ENCODE results near the gene OR5M8.

DNA sequence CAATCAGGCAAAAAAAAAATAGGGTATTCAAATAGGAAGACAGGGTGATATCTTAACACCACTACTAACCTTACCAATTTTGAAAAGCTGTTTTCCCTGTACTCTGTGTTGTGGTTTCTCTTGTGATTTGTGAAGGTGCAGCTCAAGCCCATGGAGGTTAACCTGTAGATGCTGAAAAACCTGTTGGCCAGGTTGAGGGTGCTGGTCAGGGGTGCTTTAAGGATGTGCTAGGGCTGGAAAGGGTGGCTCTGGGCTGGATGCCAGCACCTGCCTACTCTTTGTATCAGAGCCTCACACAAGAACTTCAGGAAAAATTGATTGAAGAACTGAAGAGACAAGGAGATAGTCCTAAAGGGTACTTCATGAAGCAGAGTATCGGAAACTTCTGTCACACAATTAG is 18.3 kb upstream of the OR5M8 start:
- TF ChIP-seq, protein P1, sequence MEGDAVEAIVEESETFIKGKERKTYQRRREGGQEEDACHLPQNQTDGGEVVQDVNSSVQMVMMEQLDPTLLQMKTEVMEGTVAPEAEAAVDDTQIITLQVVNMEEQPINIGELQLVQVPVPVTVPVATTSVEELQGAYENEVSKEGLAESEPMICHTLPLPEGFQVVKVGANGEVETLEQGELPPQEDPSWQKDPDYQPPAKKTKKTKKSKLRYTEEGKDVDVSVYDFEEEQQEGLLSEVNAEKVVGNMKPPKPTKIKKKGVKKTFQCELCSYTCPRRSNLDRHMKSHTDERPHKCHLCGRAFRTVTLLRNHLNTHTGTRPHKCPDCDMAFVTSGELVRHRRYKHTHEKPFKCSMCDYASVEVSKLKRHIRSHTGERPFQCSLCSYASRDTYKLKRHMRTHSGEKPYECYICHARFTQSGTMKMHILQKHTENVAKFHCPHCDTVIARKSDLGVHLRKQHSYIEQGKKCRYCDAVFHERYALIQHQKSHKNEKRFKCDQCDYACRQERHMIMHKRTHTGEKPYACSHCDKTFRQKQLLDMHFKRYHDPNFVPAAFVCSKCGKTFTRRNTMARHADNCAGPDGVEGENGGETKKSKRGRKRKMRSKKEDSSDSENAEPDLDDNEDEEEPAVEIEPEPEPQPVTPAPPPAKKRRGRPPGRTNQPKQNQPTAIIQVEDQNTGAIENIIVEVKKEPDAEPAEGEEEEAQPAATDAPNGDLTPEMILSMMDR (IDR thresholded peaks at IDR 0.05 in 2 of 3, conservative IDR thresholded peaks at IDR 0.05 in 1 of 3; ENCODE audit: borderline replicate concordance in 1 of 3, insufficient read depth in 1 of 3, low read depth in 2 of 3, low read length in 2 of 3), result no peak
- TF ChIP-seq CEBPB (IDR thresholded peaks at IDR 0.05; ENCODE audit: low read depth) (no peak), TCF7L2 (IDR thresholded peaks at IDR 0.05; ENCODE audit: borderline replicate concordance, extremely low read depth, insufficient read depth, insufficient read length) (no peak)

All from HCT116 (cell line).